GM18909 (cell line): Measurements from ENCODE around the gene BMF.
"Not testable (repeated sequence)": the region's sequence is repeated elsewhere in the genome, so short reads cannot be mapped to it uniquely, and the experiment has no call there.

Source experiments
- ATAC-seq: cut with Tn5 transposase; IDR thresholded peaks from one replicate; pipeline ENCODE4 v1.9.1; 2021; ENCODE audit warnings: mild to moderate bottlenecking; ENCODE audit not compliant: unreplicated experiment, poor library complexity

Gene BMF

DNA sequence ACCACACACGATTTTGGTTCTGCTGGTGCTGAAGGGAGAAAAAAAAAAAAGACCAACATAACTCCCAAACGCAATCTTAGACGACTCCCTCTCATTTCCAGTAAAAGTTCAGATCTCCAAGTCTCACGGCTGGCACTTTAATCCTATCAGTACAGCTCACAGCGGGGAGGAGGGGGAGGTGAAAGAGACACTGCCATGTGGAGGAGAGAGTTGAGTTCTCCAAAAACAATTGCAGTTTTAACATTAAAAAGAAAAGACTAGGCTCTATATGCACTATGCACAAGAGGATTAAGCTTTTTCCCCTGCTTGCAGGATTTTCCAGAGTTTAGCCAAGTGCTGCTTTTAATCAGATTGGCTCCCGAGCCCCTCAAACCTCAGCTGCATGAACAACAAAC lies 16.8 kb downstream of the BMF start:
- ATAC-seq = no peak

- ATAC-seq = no peak
These were observed 17.8 kb downstream of the BMF start for GRCh38 chr15:40090774-40091455.

DNA sequence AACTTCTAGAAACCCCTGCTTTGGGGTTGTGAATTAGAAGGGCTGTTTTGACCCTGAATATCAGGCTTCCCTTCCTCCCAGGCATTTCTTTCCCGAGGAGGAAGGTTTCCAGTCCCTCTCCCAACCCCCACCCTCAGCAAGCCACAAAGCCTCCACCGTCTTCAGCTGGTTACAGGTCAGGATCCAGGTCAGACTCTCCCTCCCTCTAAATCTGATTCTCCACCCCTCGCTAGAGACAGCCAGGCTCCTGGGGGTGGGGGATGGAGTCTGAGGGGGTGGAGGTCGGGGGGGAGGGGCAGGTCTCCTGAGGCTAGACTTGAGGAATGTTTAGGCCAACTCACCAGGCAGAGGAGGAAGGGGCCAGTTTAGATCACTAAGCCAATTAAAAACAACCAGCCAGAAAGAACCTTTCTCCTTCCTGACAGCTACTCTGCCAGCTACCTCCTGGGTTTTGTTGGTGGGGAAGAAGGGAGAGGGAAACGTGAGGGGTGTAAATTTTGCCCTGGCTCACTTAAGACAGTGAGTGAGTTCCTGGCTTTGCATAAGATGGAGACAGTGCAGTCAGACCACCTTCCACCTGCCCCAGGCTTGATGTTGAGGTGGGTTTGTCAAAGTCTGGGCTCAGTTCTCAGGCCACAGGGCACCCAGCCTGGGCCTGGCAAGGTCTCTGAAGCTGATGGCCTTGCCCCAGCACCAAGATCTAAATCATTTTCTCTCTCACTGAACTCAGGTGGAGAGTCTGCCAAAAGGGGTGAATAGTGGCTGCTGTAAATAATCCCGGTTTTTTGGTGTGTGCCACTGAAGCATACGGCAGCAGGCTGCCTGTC lies 19.5 kb downstream of the BMF start:
- no peak for ATAC-seq

- no peak for ATAC-seq
These were observed 20.4 kb downstream of the BMF start for GRCh38 chr15:40087991-40088928.

DNA sequence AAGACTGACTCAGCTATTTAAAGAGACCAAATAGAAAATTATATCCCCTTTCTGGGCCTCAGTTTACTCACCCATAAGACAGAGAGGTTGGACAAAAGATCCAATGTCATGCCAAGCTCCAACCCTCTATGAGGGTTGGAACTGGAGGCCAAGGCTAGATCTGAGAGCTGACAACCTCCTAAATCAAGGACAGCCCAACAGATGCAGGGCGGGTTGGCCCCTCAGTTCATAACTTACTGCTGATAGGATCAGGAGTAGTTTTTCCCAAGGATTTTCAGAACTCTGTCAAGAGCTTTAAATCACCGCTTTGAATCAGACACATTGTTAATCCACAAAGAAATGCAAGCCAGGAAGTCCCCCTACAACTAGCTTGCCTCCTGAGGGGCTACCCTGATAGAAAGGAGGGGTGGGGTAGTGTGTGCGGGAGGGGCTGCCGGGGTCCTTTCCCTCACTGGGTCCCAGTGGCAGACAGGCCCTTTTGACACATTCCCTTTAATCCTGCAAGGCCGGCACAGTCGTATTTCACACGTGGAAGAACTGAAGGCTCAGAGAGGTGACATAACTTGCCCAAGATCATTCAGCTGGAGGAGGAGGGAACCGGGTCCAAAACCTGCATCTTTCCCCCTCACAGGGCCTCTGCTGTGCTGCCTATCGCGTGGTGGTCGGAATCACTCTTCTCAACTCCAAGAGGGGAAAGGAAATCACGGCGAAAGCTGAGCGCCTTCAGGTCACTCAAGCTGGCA lies 21.4 kb downstream of the BMF start:
- no peak for ATAC-seq

DNA sequence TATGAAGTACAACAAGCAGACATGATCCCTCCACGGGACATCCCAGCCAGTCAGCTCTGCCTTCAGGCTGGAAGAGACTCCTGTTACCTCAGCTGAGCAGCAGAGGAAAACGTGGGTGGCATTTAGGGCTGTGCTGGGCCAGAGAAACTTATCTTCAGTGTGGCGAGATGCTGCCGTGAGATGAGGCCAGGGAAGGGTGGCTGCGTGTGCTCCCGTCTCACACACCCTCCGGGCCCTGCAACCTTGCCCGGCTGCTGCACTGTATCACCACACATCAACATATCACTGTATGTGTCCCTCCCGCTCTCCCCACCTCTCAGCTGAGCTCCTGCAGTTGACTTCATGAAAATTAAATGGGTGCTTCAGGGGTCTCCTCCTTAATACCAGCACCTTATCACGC lies 23.4 kb downstream of the BMF start:
- no peak for ATAC-seq

DNA sequence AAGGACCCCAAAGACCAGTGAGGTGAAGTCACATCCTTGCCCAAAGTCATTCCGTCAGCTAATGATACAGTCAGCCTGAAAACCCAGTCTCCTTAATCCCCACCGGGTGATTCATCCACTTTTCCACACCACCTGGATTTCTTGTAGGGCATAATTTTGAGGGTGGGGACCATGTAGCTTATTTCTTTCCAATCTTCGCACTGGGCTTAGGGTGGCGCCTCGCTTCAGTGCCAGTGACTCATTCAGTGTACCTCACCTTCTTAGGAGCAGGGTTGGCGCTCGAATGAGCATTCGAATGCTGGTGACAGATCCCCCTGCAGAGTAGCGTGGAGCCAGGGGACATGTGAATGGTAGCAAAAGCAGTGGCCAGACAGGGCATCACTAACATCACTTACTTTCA lies 24.0 kb downstream of the BMF start:
- no peak for ATAC-seq

- no peak for ATAC-seq
These were observed 26.3 kb downstream of the BMF start for GRCh38 chr15:40082195-40082883.

- ATAC-seq = no peak
These were observed 26.9 kb downstream of the BMF start for GRCh38 chr15:40081691-40082194.

DNA sequence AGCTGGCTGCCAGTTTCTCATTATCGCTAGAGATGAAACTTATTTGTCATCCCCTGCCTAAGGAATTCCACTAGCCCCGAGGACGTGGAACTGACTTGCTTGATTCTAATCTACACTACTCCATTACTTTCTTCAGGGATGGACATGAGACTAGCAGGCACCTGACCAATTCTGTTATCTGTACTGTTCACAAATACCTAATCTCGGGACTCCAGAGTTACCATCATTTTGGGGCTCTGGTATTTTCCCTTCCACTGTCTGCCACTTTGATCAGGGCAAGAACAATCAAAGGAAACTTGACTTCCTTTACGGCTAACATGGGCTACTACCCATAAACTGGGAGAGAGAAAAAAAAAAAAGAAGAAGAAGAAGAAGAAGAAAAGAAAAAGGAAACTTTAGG lies 27.8 kb downstream of the BMF start:
- ATAC-seq = no peak

GRCh38 chr15:40080104-40080503 lies 28.6 kb downstream of the BMF start:
- no peak for ATAC-seq

DNA sequence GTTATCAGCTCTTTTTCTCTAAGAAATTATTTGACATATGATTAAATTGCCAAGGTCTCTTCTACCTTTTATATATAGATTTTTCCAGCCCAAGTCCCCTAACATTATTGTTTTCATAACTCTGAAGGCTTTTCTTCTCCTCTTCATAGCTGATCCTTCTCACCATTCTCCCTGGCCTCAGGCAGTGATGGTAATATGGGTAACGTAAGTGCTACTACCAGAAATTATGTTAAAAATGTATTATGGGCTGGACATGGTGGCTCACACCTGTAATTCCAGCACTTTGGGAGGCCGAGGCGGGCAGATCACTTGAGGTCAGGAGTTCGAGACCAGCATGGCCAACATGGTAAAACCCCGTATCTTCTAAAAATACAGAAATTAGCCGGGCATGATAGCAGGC lies 29.2 kb downstream of the BMF start:
- ATAC-seq = no peak

GRCh38 chr15:40075298-40076044 lies 33.2 kb downstream of the BMF start:
- ATAC-seq = no peak

DNA sequence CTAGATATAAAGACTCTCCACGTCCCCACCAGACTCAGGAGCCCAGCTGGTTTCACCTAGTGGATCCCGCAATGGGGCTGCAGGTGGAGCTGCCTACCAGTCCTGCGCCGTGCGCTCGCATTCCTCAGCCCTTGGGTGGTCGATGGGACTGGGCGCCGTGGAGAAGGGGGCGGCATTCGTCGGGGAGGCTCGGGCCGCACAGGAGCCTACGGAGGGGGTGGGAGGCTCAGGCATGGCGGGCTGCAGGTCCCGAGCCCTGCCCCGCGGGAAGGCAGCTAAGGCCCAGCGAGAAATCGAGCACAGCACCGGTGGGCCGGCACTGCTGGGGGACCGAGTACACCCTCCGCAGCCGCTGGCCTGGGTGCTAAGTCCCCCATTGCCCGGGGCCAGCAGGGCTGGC lies 34.0 kb downstream of the BMF start:
- not testable (repeated sequence) for ATAC-seq

- not testable (repeated sequence) for ATAC-seq
These were observed 34.8 kb downstream of the BMF start for GRCh38 chr15:40073716-40074490.

GRCh38 chr15:40072216-40072990 lies 36.3 kb downstream of the BMF start:
- no peak for ATAC-seq

GRCh38 chr15:40070608-40071218 lies 38.0 kb downstream of the BMF start:
- ATAC-seq = no peak
